ENCODE measurements around the gene GALNT2.

GALNT2 gene

GRCh38 chr1:230248016-230248888, 181.2 kb downstream of the GALNT2 start:
- DNase-seq = no peak

DNA sequence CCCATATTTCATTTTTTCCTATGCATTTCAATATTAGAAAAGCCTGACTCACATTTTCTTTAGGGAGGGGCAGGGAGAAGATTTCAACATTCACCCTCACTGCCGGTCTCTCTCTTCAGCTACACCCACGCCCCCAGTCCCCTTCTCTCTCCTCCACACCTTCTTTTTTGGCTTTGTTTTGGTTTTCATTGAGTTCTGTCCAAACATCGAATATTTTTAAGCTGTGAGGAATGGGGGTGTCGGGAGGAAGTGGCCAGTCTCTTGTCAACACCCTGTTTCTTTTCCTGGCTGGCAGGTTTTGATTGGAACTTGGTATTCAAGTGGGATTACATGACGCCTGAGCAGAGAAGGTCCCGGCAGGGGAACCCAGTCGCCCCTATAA, 181.8 kb downstream of the GALNT2 start:
- no peak for DNase-seq

GRCh38 chr1:230249695-230250480, 182.8 kb downstream of the GALNT2 start:
- DNase-seq = no peak

DNA sequence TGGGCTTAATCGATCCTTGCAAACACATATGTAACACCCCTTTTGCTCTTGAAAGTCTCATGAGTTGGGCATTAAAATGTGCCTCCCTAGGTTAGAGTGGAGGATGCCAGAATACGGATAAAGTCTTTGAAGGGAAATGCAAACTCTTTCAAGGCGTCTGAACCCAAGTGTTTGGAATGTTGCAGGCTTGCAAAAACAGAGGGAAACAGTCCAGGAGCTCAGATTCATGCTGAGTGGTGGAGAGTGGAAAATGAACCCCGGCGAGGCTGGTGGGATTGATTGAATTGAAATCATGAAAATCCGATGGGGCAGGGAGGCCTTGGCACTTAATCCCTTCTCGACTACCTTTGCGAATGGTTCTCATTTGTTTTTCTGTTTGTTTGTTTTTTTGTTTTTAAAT, 183.6 kb downstream of the GALNT2 start:
- no peak for DNase-seq

GRCh38 chr1:230251644-230252191, 184.7 kb downstream of the GALNT2 start:
- DNase-seq = no peak

GRCh38 chr1:230253150-230253549, 186.1 kb downstream of the GALNT2 start:
- DNase-seq = no peak

GRCh38 chr1:230254265-230254664, 187.2 kb downstream of the GALNT2 start:
- DNase-seq = no peak

DNA sequence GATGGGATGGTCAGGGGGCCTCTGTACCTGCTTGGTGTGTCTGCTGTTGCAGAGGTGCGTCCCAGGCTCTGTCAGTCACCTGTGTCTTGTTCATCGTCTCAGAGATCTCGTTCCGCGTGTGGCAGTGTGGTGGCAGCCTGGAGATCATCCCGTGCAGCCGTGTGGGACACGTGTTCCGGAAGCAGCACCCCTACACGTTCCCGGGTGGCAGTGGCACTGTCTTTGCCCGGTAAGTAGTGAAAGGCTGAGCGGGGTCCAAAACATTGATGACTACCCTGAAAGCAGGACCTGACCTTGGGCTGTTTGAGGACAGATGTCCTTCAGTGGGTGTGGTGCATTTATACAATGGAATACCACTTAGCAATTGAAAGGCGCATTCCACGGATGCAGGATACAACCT, 188.1 kb downstream of the GALNT2 start:
- DNase-seq = no peak

- DNase-seq = no peak
Observed at GRCh38 chr1:230255991-230256390, 189.0 kb downstream of the GALNT2 start.

DNA sequence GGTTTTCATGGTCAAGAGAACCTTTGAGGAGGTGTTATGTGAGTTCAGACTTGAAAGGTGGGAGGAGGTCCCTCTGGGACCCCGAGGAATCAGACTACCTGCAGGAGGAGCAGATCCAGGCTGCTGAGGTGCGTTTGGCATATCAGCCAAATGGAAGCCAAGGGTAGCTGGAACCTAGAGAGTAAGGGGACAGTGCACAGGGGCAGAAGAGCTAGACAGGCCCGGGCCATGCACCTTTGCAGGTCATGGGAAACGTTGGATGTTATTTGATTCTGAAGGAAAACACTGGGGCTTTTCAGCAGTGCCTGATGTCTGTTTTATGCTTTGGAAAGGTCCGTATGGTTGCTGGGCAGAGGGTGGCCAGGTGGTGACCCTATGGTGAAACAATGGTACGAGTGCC, 189.9 kb downstream of the GALNT2 start:
- DNase-seq = no peak

- no peak for DNase-seq
Observed at GRCh38 chr1:230259621-230260020, 192.6 kb downstream of the GALNT2 start.

DNA sequence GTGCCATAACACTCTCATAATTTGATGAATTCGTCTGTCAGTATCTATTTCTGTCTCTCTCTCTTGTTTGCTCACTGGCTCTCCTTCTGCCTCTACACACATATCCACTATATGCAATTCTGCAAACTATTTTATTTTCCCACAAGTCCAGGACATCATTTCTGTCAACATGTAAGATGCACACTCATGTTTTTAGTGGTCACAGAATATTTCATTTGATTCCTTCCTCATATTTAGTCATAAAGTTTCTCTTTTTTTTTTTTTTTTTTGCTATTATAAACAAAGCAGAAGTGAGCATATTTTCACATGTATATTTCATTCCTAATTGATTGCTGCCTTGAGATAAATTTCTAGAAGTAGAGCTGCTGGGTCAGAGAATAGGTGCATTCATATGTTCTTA, 193.8 kb downstream of the GALNT2 start:
- no peak for DNase-seq

- DNase-seq = no peak
Observed at GRCh38 chr1:230261928-230262650, 195.1 kb downstream of the GALNT2 start.

DNA sequence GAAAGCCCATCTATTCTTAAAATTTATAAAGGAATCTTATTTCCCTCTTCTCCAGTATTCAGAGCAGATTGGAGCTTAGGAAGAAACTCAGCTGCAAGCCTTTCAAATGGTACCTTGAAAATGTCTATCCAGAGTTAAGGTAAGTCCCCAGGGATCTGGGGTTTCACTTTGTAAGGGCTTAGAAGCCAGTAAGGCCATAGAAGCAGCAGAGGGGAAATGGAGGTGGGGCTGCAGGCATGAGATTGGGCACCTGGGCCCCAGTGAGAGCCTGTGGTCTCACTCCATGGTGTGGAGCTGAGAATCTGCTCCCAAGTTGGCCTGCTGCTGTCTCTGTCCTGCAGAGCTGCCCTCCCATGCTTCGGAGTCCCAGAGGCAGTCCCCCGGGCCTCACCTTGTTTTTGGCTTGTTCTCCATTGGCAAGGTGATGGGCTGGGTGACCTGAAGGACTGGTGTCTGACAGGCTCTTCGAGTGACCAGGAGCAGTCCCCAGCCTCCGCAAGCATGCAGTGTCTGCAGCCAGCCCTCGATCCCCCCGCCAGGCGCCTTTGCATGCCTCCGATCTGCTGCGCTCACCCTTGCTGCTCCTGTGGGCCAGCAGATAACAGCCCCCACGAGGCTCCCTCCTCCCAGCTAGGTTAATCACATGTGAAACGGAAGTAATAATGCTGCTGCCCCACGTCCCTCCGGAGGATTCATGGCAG, 196.0 kb downstream of the GALNT2 start:
- no peak for DNase-seq

DNA sequence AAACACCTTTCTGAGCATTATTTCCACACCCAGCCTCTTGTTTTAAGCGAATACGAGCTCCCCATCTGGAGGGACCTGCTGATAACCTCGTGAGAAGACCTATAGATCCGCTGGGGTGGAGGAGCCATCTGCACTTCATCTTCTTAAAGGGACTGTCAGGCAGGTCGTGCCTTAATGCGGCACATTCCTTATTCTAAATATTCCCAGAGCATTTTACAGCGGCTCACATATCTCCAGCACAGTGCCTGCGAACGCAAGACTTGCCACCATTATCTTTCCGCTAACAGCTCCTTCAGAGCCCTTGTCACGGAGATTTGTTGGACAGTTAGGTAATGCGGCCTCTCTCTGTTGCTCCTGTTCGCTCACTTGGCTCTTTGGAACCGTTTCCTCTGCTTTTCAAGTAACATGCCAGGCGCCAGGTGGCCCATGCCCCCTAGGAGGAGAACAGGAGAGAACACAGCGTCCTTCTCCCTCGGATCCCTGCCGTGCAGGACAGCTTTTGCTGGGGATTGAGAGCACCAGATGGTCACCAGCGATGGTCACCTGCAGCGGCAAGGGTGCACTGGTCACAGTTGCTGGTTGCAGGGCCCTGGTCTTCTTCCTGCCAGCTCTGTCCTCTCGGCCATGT, 196.6 kb downstream of the GALNT2 start:
- DNase-seq = no peak

DNA sequence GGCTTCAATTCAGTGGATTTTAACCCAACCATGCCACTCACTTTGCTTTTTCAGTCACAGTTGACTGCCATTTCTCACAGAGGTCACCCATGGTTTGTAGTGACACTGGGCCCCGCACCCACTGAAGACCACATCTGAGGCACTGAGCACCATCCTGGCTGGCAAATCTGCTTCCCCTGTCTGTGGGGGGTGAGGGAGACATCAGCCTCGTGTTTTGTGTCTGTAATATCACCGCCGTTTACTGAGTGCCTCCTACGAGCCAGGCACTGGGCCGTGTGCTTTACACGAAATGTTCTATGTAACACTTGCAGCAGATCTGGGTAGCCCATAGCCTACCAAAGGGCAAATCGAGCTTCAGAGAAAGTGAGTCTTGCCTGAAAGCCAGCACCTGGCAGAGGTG, 197.3 kb downstream of the GALNT2 start:
- no peak for DNase-seq

- no peak for DNase-seq
Observed at GRCh38 chr1:230265200-230266115, 198.4 kb downstream of the GALNT2 start.

DNA sequence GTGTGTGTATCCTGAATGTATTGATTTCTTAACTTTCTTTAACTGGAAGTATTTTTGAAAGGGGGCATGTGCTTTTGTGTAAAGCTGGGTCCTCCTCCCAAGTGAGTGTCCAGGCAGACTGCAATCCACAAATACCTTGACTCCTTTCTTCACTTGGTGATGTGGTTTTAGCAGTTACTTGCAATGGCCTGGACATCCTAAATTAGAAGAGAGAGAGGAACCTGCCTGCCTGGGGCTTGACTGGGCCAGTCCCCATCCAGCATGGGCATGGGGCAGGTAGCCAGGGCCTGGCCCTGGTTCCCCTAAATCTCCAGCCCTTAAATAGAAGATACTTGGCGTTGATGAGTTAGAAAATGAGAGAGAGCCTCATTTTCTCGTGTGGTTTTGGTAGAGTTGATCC, 199.4 kb downstream of the GALNT2 start:
- no peak for DNase-seq

DNA sequence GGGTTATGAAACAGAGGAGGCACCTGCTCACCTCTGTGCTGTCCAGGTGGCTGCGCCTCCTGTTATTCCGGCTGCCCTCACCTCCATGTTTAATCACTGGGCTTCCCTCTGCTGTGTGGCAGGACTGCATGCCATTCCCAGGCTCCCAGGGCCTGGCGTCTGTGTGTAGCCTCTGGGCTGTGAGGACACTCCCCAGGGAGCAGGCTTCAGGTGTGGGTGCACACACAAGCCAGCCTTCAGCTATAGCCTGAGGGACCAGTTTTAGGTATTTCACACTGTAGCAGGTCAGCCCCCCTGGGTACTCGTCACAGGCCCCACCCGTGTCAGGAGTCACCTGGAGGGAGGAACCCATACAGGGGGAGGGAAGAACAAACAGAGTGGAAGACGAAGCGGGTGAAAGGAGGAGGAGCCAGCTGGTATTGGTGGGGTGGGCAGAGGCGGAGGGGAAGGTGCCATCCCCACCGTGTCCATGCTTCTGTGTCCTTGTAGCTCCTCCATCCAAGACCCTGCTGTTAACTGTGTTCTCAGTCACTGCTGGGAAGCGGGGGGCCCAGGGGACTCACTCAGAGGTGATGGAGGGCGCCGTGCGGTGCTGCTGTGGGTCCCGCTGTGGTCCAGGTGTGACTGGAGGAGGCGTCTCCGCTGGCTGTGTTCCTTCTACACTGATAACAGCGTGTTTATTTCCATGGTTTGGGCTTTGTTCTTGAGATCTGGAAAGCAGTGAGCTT, 200.5 kb downstream of the GALNT2 start:
- no peak for DNase-seq
